ENCODE measurements around the gene CENPB.

GRCh38 chr20:3783511-3784195 lies 2.9 kb downstream of the CENPB start:
- TF ChIP-seq, protein P1, sequence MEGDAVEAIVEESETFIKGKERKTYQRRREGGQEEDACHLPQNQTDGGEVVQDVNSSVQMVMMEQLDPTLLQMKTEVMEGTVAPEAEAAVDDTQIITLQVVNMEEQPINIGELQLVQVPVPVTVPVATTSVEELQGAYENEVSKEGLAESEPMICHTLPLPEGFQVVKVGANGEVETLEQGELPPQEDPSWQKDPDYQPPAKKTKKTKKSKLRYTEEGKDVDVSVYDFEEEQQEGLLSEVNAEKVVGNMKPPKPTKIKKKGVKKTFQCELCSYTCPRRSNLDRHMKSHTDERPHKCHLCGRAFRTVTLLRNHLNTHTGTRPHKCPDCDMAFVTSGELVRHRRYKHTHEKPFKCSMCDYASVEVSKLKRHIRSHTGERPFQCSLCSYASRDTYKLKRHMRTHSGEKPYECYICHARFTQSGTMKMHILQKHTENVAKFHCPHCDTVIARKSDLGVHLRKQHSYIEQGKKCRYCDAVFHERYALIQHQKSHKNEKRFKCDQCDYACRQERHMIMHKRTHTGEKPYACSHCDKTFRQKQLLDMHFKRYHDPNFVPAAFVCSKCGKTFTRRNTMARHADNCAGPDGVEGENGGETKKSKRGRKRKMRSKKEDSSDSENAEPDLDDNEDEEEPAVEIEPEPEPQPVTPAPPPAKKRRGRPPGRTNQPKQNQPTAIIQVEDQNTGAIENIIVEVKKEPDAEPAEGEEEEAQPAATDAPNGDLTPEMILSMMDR (IDR thresholded peaks at IDR 0.05): no peak
- TF ChIP-seq POLR2A (IDR thresholded peaks at IDR 0.05) (no peak), POLR2AphosphoS5 (IDR thresholded peaks at IDR 0.05) (no peak), EP300 (IDR thresholded peaks at IDR 0.05) (no peak)
